Neutrophil (primary cell): ENCODE measurements around the gene LMCD1.
"Not testable (repeated sequence)": the region's sequence is repeated elsewhere in the genome, so short reads cannot be mapped to it uniquely, and the experiment has no call there.

ENCODE experiments used
- H3K27ac ChIP-seq: fragments of 200-600 bp; sonication (generic); 2 replicates; pipeline ENCODE4 v1.5.1; 2016; ENCODE audit warnings: mild to moderate bottlenecking, moderate library complexity
- H3K27me3 ChIP-seq: fragments of 200-600 bp; sonication (generic); 2 replicates; pipeline ENCODE4 v1.6.0; 2016; ENCODE audit warnings: mild to moderate bottlenecking
- H3K36me3 ChIP-seq: fragments of 200-600 bp; sonication (generic); 2 replicates; pipeline ENCODE4 v1.5.1; 2017
- H3K4me1 ChIP-seq, 2 experiments: fragments of 200-600 bp in 1 of 2; sonication (generic) in 1 of 2; 1 replicate in 1 of 2; 2 replicates in 1 of 2; pipeline versions ENCODE4 v1.5.1 to v1.6.1; 2013 to 2016; ENCODE audit warnings: low read depth in 1 of 2, low read length in 1 of 2, mild to moderate bottlenecking in 1 of 2, moderate library complexity in 1 of 2; ENCODE audit not compliant: control insufficient read depth in 1 of 2, insufficient read depth in 1 of 2
- H3K4me3 ChIP-seq, 2 experiments: fragments of 200-600 bp in 1 of 2; sonication (generic) in 1 of 2; 1 replicate in 1 of 2; 2 replicates in 1 of 2; pipeline ENCODE4 v1.5.1; 2013 to 2016; ENCODE audit warnings: low read depth in 1 of 2, low read length in 1 of 2, mild to moderate bottlenecking in 1 of 2, moderate library complexity in 1 of 2
- H3K9me3 ChIP-seq: fragments of 200-600 bp; sonication (generic); 2 replicates; pipeline ENCODE4 v1.5.1; 2016
- CTCF ChIP-seq: fragments of 200-600 bp; sonication (generic); IDR thresholded peaks from 2 replicates; pipeline ENCODE4 v1.5.1; 2016; ENCODE audit warnings: antibody characterized with exemption

The LMCD1 gene

DNA sequence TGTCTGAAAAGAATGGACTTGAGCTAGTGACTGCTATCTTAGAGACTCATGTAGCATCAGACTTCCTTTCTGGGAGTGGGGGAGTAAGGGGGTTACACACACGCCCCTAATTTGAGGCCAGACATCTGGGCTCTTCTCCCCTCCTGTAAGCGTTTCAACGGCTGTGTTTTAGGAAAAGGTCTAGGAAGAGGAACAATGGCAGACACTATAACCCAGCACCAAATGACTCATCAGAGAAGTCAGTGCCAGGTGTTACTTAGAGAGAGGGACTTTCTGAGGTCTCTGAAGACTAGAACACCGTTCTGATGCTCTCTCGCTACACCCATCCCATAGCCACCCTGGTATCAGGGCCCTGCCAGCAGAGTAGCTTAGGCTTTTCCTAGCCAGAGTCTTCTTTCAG lies 77.5 kb downstream of the LMCD1 start:
- Histone ChIP-seq H3K4me1 (no peaks in the 10 kb centered on the region), H3K36me3 (no peaks in the 10 kb centered on the region), H3K27ac (no peak overlapping the region), H3K9me3 (no peaks in the 10 kb centered on the region), H3K27me3 (no peaks in the 10 kb centered on the region), H3K4me3 (no peak overlapping the region)
- TF ChIP-seq CTCF, result no peak

DNA sequence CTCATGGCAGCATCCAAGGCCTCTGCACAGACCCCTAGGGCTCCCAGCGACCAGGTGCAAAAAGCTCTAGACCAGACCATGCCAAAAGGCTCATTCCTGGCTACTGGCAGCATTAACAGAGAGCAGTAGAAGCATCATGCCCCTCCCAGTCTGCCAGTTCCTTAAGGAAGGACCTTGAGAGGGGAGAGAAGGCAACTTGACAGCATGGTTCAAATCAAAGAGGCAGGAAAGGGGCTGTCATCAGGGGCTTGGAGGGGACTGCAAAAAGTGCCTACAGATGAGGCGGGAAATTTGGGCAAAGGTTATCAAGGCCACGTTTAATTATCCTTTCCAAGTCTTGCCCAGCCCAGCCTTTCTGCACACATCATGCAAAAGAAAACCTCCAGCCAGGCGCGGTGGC lies 78.3 kb downstream of the LMCD1 start:
- no peak overlapping the region for H3K27ac ChIP-seq
- no peak for TF ChIP-seq CTCF
- no peaks in the 10 kb centered on the region for H3K4me1 ChIP-seq
- no peaks in the 10 kb centered on the region for H3K36me3 ChIP-seq
- no peak overlapping the region for H3K4me3 ChIP-seq
- no peaks in the 10 kb centered on the region for H3K9me3 ChIP-seq
- no peaks in the 10 kb centered on the region for H3K27me3 ChIP-seq

DNA sequence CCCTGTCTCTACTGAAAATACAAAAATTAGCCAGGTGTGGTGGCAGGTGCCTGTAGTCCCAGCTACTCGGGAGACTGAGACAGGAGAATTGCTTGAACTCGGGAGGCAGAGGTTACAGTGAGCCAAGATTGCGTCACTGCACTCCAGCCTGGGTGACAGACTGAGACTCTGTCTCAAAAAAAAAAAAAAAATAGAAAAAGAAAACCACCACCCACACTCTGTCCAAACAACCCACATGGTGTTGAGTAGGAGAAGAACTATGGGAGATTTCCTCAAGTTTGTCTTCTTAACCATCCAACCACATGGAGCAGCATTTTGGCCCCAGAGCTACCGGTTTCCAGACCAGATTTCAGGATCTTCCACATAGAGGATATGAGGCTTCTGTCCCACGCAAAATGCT lies 78.8 kb downstream of the LMCD1 start:
- H3K27ac ChIP-seq, H3K9me3 ChIP-seq, H3K27me3 ChIP-seq, H3K36me3 ChIP-seq, H3K4me3 ChIP-seq, H3K4me1 ChIP-seq: not testable (repeated sequence)

DNA sequence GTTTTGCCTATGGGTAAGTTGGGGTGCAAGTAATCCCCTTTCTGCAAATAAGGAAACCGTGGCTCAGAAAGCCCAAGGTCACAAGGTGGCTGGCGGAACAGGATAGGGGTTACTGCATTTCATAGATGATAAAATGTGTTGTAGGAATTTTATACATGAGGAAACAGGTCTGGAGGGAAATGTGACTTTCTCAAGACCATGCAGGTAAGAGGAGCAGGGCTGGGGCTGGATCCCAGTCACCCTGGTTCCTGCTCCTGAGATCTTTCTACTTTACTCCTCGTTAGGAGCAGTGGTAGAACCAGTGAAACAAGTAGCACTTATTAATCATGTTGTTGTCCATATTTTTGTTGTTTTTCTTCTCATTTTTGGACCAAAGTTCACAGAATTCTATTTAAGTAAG lies 79.8 kb downstream of the LMCD1 start:
- no peak for TF ChIP-seq CTCF
- no peak overlapping the region for H3K4me3 ChIP-seq
- no peaks in the 10 kb centered on the region for H3K27me3 ChIP-seq
- no peaks in the 10 kb centered on the region for H3K9me3 ChIP-seq
- no peaks in the 10 kb centered on the region for H3K36me3 ChIP-seq
- no peak overlapping the region for H3K27ac ChIP-seq
- H3K4me1 ChIP-seq, result no peaks in the 10 kb centered on the region

DNA sequence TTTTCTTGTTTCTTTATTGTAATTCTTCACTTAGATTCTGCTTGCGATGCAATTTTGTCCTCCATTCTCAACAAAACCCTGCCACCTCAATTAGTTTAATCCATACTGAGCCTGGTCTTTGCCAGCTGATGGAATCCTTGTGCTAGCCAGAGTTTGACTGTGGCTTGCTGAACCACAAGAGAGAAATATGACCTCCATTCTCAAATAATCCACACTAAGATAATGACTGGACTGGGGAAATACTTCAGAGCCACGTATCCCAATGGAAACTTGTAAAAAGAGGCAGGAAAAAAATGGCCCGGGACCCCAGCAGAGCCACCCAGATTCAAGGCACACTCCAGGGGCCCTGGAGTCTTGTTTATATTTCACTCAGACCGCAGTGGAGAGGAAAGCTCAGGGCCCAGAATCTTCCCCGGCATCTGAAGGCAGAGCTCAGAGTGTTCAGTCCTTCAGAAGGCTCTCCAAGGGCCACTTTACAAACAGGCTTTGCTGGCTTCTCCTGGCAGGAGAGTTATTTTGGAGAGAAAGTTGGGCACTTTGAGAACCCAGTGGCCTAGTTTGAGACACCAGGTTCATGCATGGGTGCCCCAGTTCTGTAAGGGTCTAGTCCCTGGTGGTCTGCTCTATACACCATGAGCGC lies 80.3 kb downstream of the LMCD1 start:
- H3K27ac ChIP-seq, result no peak overlapping the region
- no peaks in the 10 kb centered on the region for H3K9me3 ChIP-seq
- H3K4me3 ChIP-seq, result no peak overlapping the region
- H3K4me1 ChIP-seq, result no peaks in the 10 kb centered on the region
- H3K27me3 ChIP-seq, result no peaks in the 10 kb centered on the region
- no peaks in the 10 kb centered on the region for H3K36me3 ChIP-seq
- no peak for TF ChIP-seq CTCF

- Histone ChIP-seq H3K9me3 (no peaks in the 10 kb centered on the region), H3K4me1 (no peaks in the 10 kb centered on the region), H3K27ac (no peak overlapping the region), H3K4me3 (no peak overlapping the region), H3K36me3 (no peaks in the 10 kb centered on the region), H3K27me3 (no peaks in the 10 kb centered on the region)
- no peak for TF ChIP-seq CTCF
Observed at GRCh38 chr3:8584661-8585060, 83.0 kb downstream of the LMCD1 start.
